ENCODE measurements around the gene NDUFA13. TPM values are rescaled to one million over a fixed set of nuclear protein-coding genes. Genes with fewer than 3 reads are reported as not detected.

NDUFA13 gene
- total and polyA plus RNA-seq, 2 experiments from 2014 or later: 80.4 to 615 TPM

DNA sequence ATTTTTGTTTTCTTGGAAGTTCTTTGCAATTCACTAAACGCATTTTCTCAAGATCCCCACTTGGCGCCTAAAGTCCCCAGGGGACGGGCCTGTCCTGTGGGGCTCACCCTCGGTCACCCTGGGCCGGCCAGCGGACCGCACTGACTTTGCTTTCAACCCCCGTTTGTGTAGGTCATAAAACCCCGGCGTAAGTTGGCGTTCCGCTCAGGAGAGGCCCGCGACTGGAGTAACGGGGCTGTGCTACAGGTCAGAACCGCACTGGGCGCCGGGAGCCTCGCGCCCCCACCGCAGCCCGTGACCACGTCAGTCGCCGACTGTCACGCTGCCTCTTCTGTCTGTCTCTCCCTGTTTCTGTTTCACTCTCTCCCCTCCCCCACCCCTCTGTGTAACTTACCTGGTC lies 14.2 kb upstream of the NDUFA13 start:
- Histone ChIP-seq H3K27me3 (no peaks in the 10 kb centered on the region), H3K9me2 (replicated peaks; ENCODE audit: insufficient read depth) (no peaks in the 10 kb centered on the region), H3K4me3 (no peak overlapping the region), H3K9me3 (ENCODE audit: low read depth) (no peaks in the 10 kb centered on the region), H3K79me2 (no peaks in the 10 kb centered on the region), H3K4me1 (ENCODE audit: insufficient read depth) (no peaks in the 10 kb centered on the region), H2AFZ (no peak overlapping the region), H3K27ac (no peak overlapping the region), H4K20me1 (ENCODE audit: insufficient read depth, poor library complexity, severe bottlenecking) (no peaks in the 10 kb centered on the region), H3K36me3 (replicated peaks; ENCODE audit: insufficient read depth, low read depth) (no peaks in the 10 kb centered on the region), H3K4me2 (no peak overlapping the region)
- no peak for DNase-seq (ENCODE audit: low spot score)
- TF ChIP-seq, protein P1, sequence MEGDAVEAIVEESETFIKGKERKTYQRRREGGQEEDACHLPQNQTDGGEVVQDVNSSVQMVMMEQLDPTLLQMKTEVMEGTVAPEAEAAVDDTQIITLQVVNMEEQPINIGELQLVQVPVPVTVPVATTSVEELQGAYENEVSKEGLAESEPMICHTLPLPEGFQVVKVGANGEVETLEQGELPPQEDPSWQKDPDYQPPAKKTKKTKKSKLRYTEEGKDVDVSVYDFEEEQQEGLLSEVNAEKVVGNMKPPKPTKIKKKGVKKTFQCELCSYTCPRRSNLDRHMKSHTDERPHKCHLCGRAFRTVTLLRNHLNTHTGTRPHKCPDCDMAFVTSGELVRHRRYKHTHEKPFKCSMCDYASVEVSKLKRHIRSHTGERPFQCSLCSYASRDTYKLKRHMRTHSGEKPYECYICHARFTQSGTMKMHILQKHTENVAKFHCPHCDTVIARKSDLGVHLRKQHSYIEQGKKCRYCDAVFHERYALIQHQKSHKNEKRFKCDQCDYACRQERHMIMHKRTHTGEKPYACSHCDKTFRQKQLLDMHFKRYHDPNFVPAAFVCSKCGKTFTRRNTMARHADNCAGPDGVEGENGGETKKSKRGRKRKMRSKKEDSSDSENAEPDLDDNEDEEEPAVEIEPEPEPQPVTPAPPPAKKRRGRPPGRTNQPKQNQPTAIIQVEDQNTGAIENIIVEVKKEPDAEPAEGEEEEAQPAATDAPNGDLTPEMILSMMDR (IDR thresholded peaks at IDR 0.05; ENCODE audit: poor library complexity): no peak
- TF ChIP-seq EZH2 (IDR thresholded peaks at IDR 0.05; ENCODE audit: borderline replicate concordance): no peak
- TF ChIP-seq EZH2phosphoT487 (IDR thresholded peaks at IDR 0.05; ENCODE audit: low read depth, severe bottlenecking, unreplicated experiment): no peak
- WGBS (ENCODE audit: low lambda C conversion rate, missing lambda C conversion rate): 95% methylated on average over 24 of the region's 26 CpGs

DNA sequence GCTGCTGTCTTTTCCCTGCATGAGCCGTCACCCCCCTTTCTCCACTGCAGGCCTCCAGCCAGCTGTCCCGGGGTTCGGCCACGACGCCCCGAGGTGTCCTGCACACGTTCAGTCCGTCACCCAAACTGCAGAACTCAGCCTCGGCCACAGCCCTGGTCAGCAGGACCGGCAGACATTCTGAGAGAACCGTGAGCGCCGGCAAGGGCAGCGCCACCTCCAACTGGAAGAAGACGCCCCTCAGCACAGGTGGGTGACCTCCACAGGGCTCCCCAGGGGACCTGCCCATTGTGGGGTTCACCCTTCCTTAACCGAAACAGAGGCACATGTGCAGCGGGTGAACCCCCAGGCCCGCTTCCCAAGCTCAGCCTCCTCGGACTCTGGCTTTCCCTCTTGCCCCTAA lies 13.7 kb upstream of the NDUFA13 start:
- H3K4me1 ChIP-seq (ENCODE audit: insufficient read depth): no peaks in the 10 kb centered on the region
- no peak overlapping the region for H2AFZ ChIP-seq
- H3K4me3 ChIP-seq: no peak overlapping the region
- no peaks in the 10 kb centered on the region for H3K27me3 ChIP-seq
- H3K27ac ChIP-seq: no peak overlapping the region
- H3K9me2 ChIP-seq (replicated peaks; ENCODE audit: insufficient read depth): no peaks in the 10 kb centered on the region
- no peak overlapping the region for H3K4me2 ChIP-seq
- no peak for DNase-seq (ENCODE audit: low spot score)
- no peaks in the 10 kb centered on the region for H3K9me3 ChIP-seq (ENCODE audit: low read depth)
- TF ChIP-seq EZH2phosphoT487 (IDR thresholded peaks at IDR 0.05; ENCODE audit: low read depth, severe bottlenecking, unreplicated experiment): no peak
- TF ChIP-seq, protein P1 (IDR thresholded peaks at IDR 0.05; ENCODE audit: poor library complexity): no peak
- no peak for TF ChIP-seq EZH2 (IDR thresholded peaks at IDR 0.05; ENCODE audit: borderline replicate concordance)
- no peaks in the 10 kb centered on the region for H3K36me3 ChIP-seq (replicated peaks; ENCODE audit: insufficient read depth, low read depth)
- H4K20me1 ChIP-seq (ENCODE audit: insufficient read depth, poor library complexity, severe bottlenecking): no peaks in the 10 kb centered on the region
- no peaks in the 10 kb centered on the region for H3K79me2 ChIP-seq
- 95% methylated on average over 15 of the region's 19 CpGs for WGBS (ENCODE audit: low lambda C conversion rate, missing lambda C conversion rate)

DNA sequence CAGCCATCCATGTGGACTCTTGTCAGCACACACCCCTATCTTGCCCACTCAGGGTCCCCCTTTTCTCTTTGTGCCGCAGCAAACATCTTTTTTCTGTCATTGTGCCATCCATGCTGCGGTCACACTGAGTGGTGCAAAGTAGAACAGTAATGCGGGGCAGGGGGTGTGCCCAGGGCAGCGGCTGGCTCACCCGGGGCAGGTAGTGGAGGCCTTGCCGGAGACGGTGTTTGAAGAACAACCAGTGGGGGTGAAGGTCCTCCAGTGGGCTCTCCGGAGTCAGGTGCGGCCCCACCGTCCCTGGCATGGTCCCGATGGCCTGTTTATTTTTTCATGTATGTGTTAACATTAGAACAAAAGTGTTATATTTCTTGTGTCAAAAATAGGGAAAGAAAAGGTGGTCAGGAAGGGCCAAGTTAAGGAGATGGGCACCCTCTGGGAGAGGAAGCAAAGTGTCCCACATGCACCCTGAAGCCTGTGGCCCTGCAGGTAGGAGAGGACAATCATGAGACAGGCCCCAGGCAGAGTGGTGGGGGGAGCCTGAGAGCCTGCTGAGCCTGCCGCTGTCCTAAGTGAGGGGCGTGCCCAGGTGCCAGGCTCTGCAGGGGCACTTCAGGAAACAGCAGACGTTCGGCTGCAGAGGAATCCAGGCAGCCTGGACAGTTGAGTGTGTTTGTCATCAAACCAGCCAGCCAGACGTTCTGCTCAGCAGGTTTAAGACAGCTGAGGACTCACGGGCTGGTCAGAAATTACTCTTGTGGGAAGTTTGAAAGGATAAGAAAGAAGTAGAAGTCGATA lies 13.0 kb upstream of the NDUFA13 start:
- H2AFZ ChIP-seq: no peak overlapping the region
- H3K9me3 ChIP-seq (ENCODE audit: low read depth): no peaks in the 10 kb centered on the region
- H3K27me3 ChIP-seq: no peaks in the 10 kb centered on the region
- no peak overlapping the region for H3K4me2 ChIP-seq
- H4K20me1 ChIP-seq (ENCODE audit: insufficient read depth, poor library complexity, severe bottlenecking): no peaks in the 10 kb centered on the region
- TF ChIP-seq, protein P1 (IDR thresholded peaks at IDR 0.05; ENCODE audit: poor library complexity): no peak
- TF ChIP-seq EZH2 (IDR thresholded peaks at IDR 0.05; ENCODE audit: borderline replicate concordance) (no peak), EZH2phosphoT487 (IDR thresholded peaks at IDR 0.05; ENCODE audit: low read depth, severe bottlenecking, unreplicated experiment) (no peak)
- no peak overlapping the region for H3K27ac ChIP-seq
- no peak overlapping the region for H3K4me3 ChIP-seq
- 91% methylated on average over 18 of the region's 18 CpGs for WGBS (ENCODE audit: low lambda C conversion rate, missing lambda C conversion rate)
- H3K36me3 ChIP-seq (replicated peaks; ENCODE audit: insufficient read depth, low read depth): no peaks in the 10 kb centered on the region
- DNase-seq (ENCODE audit: low spot score): no peak
- no peaks in the 10 kb centered on the region for H3K4me1 ChIP-seq (ENCODE audit: insufficient read depth)
- H3K9me2 ChIP-seq (replicated peaks; ENCODE audit: insufficient read depth): no peaks in the 10 kb centered on the region
- no peaks in the 10 kb centered on the region for H3K79me2 ChIP-seq

All from hepatocyte (in vitro differentiated cells).